VCaP (cell line): ENCODE results near the gene SLC12A6.

Experiments
- H3K27ac ChIP-seq: fragments of 450-650 bp; 2 replicates; pipeline ENCODE4 v1.5.1; 2017
- CTCF ChIP-seq: fragments of 450-650 bp; conservative IDR thresholded peaks from 2 replicates; pipeline ENCODE4 v1.5.1; 2017; ENCODE audit warnings: mild to moderate bottlenecking, moderate library complexity

The SLC12A6 gene

DNA sequence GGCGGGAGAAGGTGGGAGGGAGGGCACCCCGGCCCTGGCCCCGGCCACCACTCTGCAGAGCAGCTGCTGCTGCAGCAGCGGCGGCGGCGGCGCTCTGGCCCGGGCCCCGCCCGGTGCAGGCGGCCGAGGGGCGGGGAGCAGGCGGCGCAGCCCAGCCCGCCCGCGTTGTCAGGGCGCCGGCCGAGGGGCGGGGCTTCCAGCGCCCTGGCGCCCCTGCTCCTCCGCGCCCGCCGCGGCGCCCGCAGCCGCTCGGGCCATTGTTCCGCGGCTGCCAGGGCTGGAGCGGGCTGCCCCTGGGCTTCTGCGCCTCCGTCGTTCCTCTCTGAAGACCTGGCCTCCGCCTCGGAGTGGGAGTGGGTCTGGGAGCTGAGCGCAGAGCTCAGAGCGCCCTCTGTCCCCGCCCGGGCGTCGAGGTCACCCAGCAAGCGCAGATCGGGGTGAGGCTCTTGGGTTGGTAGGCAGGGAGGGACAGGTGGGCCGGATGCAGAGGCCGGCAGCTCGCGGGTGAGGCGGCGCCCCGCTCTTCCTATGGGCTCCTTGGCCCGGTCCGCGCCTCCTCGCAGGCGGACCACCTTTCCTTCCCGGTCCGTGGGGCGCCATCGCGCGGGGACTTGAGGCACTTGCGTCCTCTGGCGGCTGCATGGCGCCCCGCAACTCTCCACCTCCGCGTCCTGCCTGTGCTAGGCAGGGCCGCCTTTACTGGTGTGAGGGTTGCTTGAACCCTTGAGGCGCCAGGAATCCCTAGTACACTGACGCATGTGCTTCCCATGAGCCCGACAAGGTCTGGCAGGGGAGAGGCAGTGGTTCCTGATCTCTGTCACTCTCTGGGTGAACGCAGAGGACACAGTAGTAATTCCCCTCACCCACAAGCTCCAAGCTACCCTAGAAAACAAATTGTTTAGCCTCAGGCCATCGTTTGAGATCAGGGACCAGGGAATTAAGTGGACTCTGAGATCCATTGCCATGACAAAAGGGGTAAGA is 29.8 kb upstream of the SLC12A6 start, which contains the start of gene LPCAT4:
LPCAT4 (minus strand) TSS at position 96 of the 981 bp plus-strand sequence. CDS start 96 bp downstream, outside the sequence.
- peak within 1 kb of the TSS; percentile 92 for H3K27ac ChIP-seq
- TF ChIP-seq CTCF: peak; percentile 96

GRCh38 chr15:34366271-34367065 is 28.9 kb upstream of the SLC12A6 start:
- peak overlapping the region; percentile 92 for H3K27ac ChIP-seq

DNA sequence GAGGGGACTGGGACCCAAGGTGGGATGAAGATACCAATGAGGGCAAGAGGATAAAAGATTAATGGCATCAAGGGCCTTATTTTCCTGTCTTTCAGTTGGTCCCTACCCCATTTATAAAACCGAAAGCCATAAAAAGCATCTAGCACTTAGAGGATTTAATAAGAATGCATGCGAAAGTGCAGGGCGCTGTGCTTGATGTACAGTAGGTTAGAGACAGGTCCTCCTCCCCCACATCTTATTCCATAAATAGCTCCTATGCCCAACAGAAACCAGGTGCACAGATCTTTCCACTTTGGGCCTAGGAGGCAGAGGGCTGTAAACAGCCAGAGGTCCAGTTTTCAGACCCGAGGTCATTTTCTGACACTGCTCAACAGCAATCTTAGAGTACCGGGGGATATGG is 28.3 kb upstream of the SLC12A6 start:
- TF ChIP-seq CTCF: no peak
- peak overlapping the region; percentile 92 for H3K27ac ChIP-seq

More at GRCh38 chr15:34366271-34367065, 28.9 kb upstream of the SLC12A6 start:
- no peak for TF ChIP-seq CTCF

DNA sequence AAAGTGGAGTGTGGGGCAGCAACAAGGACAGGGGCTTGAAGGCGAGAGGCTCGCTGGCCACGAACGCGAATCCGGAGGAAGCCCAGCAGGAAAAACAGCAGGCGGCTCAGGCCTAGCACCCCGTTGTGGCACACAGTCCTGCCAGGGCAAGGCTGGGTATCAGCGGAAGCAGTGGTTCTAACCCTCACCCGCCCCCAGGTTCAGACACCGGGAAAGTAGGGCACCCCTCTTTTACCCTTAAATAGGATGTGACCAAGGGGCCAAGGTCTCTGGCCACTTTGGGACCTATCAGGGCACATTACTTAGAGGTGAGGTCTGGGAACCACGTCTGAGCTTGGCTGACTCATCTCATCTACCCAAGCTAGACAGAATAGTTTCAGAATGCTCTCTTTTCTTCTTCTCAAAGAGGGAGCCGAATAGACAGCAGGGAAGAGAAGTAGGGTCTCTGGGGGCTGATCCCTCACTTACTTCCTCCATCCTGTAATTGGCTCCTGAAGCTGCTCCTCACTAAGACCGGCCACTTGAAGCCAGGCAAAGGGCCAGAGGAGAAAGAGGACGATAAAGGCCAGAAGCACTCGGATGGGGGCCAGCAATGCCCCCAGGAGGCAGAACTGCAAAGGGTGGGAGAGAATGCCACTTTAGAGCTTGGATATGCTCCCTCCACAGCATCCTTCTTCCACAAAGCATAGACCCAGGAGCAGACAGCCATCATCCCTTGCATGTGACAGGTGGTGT is 27.7 kb upstream of the SLC12A6 start:
- H3K27ac ChIP-seq: no peak overlapping the region

DNA sequence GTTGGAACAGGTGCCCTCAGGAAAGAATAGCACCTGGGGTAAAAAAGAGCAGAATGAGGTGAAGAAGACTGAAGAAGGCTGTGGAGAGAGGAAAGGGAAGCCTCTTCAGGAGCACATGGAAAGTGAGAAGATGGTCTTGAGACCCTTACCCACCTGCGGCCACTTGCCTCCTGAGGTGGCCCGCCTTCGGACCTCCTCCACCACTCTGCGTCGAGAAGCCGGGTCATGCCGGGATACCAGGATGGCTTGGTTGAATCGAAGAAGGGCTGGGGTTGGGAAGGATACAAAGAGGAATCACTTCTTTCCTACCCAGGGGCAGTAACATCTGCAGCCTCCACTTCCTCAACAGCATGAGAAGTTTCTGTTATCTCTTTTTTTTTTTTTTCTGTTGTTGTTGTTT is 26.5 kb upstream of the SLC12A6 start:
- TF ChIP-seq CTCF: no peak
- no peak overlapping the region for H3K27ac ChIP-seq

More for the DNA sequence above, 27.7 kb upstream of the SLC12A6 start:
- TF ChIP-seq CTCF: no peak

- no peak for TF ChIP-seq CTCF
- H3K27ac ChIP-seq: no peak overlapping the region
These were observed 24.6 kb upstream of the SLC12A6 start for GRCh38 chr15:34362047-34362773.
